Embryonic facial prominence (tissue), 1 donor: ENCODE results near the gene WBP1.
A peak's percentile ranks its signal among the peaks of the same experiment; 100 is the strongest.
"Not testable (repeated sequence)": the region's sequence is repeated elsewhere in the genome, so short reads cannot be mapped to it uniquely, and the experiment has no call there.

ENCODE experiments used
- DNase-seq: peaks from one replicate; pipeline ENCODE4 v3.0.0-alpha.2; 2016; ENCODE audit errors: extremely low spot score

Gene WBP1

GRCh38 chr2:74454654-74455511, 3.4 kb upstream of the WBP1 start, which contains the start of gene INO80B:
Gene INO80B (plus strand): TSS chr2:74455087. CDS start chr2:74455117, 30 bp downstream.
- peak; percentile 94 for DNase-seq

GRCh38 chr2:74457129-74457548, 1.1 kb upstream of the WBP1 start:
- DNase-seq: no peak

- DNase-seq: no peak
These were observed 598 bp upstream of the WBP1 start for GRCh38 chr2:74457549-74458131.

- no peak for DNase-seq
These were observed 713 bp downstream of the WBP1 start for GRCh38 chr2:74458938-74459363.

- not testable (repeated sequence) for DNase-seq
These were observed 1.4 kb downstream of the WBP1 start for GRCh38 chr2:74459503-74460118.

GRCh38 chr2:74460187-74460586, 1.9 kb downstream of the WBP1 start:
- not testable (repeated sequence) for DNase-seq

GRCh38 chr2:74461187-74462053, 3.2 kb downstream of the WBP1 start:
- DNase-seq: no peak

- DNase-seq: no peak
These were observed 4.0 kb downstream of the WBP1 start for GRCh38 chr2:74462054-74462785.

GRCh38 chr2:74462786-74463105, 4.5 kb downstream of the WBP1 start:
- DNase-seq: no peak

GRCh38 chr2:74464406-74464805, 6.2 kb downstream of the WBP1 start:
- DNase-seq: no peak

- DNase-seq: not testable (repeated sequence)
These were observed 12.5 kb downstream of the WBP1 start for GRCh38 chr2:74470742-74471141.

- DNase-seq: no peak
These were observed 13.3 kb downstream of the WBP1 start for GRCh38 chr2:74471332-74472065.

GRCh38 chr2:74472086-74472944, 14.1 kb downstream of the WBP1 start, which contains the start of gene MRPL53:
Gene MRPL53 (minus strand): TSS chr2:74472680. CDS start chr2:74472660, 20 bp downstream.
- DNase-seq: peak; percentile 84

GRCh38 chr2:74472945-74473258, 14.7 kb downstream of the WBP1 start:
- no peak for DNase-seq

- DNase-seq: no peak
These were observed 16.2 kb downstream of the WBP1 start for GRCh38 chr2:74474481-74474880.

- DNase-seq: no peak
These were observed 16.7 kb downstream of the WBP1 start for GRCh38 chr2:74474899-74475298.

GRCh38 chr2:74481431-74481830, 23.2 kb downstream of the WBP1 start:
- DNase-seq: no peak

- no peak for DNase-seq
These were observed 23.9 kb downstream of the WBP1 start for GRCh38 chr2:74481961-74482800.
